HG02571 (cell line): ENCODE results near the gene ZNF385B.
"Not testable (repeated sequence)": the region's sequence is repeated elsewhere in the genome, so short reads cannot be mapped to it uniquely, and the experiment has no call there.

Source experiments
- ATAC-seq: cut with Tn5 transposase; IDR thresholded peaks from one replicate; pipeline ENCODE4 v1.9.1; 2021; ENCODE audit warnings: mild to moderate bottlenecking, moderate library complexity; ENCODE audit not compliant: unreplicated experiment

Gene ZNF385B

DNA sequence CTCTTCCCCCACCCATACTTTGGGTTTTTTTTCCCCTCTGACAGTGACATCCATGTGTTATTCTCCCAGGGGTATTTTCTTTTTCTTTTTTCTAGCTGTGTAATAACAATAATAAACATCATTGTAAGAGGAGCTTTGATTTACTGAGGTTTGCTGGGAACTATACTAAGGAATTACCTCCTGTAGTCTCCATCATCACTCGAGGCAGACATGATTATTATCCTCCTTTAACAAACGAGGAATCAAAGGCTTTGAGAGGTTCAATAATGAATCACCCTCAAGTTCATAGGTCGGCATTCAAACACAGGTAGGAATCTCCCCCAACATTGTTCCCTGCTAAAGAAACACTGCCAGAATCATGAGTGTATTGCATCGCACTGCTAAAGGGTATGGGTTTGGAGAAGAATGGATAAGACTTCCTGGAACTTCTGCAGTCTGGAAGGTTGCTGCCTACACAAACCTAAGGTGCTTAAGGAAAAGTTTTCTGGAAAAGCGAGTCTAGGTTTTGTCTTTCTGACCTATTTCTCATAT is 336.5 kb downstream of the ZNF385B start:
- ATAC-seq, result no peak

DNA sequence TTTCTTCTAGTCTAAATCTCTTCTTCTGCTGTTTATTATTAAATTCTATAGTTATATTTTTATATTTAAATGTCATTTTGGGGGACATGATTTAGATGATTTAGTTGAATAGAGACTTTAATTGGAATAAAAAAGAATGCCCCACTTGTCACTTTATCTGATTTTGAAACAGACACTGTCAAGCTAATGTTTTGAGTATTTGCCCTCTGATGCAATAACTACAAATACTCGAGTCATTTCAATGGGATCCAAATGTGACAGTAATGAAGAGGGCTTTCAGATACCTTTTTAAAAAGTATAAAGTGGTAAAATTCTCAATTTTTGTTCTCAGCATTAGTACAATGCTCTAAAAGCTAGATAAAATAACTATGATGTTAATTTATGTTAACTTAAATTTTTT is 339.5 kb downstream of the ZNF385B start:
- no peak for ATAC-seq

DNA sequence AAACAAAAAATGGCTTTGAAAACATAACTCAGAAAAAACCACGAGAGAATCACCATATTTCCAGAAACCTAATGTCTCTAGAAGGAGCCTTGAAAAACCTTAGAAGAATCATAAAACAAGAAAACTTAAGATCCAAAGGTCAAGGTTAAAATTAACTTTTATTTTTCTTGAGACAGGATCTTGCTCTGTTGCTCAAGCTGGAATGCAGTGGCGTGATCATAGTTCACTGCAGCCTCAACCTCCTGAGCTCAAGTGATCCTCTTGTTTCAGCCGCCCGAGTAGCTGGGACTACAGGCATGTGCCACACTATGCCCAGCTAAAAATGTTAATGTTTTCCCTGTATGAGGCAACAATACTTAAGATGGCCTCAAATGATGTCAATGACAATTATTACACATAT is 342.6 kb downstream of the ZNF385B start:
- ATAC-seq, result no peak

DNA sequence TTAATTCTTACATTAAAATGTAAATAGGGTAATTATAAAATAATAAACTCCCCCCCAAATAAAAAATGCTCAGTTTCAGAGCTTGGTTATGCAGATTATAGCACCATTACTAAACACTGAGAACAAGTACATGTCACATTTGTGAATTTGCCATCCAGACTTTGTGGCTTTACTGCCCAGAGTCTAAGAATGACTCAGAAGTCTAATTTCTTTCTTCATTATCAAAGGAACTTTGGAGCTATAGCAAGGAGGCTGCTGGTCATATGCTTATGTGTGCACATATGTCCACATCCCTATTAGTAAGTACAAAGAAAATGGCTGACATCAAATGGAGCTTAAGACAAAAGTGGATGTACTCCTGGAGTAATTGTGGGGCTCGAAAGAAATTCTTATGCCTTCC is 348.2 kb downstream of the ZNF385B start:
- no peak for ATAC-seq

DNA sequence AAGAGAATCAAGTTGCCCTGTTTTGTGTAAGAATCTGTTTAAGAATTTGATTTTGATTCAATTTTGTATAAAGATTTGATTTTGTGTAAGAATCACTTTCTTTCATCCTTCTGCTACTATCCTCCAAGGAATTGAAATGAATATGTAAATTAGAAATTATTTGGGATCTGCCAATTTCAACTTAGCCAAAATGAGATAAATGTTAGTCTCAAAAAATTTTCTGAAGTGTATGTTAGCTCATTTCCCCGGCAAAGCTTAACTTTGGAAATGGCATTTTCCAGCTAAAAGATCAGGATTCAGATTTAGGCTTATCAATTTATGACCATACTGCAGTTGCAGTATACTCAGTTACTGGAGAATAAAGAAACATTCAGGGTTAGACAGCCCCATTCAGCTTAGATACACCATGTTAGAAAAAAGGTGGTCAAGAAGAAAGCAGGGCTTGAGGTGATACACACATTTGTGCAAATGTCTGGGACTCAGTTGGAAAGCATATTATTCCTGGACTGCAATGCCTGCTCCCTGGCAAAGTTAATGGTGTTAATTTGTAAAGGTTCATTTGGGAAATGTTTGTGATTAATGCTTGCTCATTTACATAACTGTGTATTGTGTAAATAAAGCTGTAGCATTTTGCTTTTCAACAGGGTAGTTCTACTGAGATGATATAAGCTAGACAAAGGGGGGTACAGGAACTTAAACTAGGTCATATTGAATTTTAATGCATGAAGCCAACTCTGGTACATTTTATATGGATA is 349.0 kb downstream of the ZNF385B start:
- ATAC-seq, result no peak

DNA sequence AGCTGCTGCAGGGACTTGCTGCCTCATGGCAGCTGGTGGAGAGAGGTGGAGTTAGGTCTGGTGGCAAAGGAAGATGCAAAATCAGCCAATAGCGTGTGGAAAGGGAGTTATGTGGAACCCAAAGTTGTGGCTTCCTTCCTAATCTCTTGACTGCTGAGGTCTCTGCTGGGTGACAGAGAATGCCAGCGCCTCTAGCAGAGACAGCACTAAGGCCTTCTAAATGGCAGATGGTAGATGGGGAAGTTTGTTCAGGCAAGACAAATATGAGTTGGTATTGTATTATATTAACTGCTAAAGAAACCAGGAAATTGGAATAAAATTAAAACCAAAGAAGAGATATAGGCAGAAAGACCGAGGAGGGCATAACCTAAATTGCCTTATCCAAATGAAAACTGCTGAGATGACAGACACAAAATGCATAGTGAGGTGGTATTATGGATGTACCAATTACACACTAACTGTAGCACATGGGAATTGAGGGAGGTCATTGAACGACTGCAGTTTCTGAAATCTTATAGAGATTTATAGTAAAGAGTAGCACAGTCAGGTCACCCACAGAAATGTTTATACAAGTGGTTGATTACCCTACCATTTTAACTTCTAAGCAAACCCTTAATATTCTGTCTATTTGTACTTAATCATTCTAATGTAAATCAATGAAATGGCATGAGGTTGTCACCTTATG is 350.2 kb downstream of the ZNF385B start:
- no peak for ATAC-seq

GRCh38 chr2:179495315-179495714 is 366.1 kb downstream of the ZNF385B start:
- ATAC-seq, result no peak

GRCh38 chr2:179488563-179488962 is 372.8 kb downstream of the ZNF385B start:
- ATAC-seq, result no peak

DNA sequence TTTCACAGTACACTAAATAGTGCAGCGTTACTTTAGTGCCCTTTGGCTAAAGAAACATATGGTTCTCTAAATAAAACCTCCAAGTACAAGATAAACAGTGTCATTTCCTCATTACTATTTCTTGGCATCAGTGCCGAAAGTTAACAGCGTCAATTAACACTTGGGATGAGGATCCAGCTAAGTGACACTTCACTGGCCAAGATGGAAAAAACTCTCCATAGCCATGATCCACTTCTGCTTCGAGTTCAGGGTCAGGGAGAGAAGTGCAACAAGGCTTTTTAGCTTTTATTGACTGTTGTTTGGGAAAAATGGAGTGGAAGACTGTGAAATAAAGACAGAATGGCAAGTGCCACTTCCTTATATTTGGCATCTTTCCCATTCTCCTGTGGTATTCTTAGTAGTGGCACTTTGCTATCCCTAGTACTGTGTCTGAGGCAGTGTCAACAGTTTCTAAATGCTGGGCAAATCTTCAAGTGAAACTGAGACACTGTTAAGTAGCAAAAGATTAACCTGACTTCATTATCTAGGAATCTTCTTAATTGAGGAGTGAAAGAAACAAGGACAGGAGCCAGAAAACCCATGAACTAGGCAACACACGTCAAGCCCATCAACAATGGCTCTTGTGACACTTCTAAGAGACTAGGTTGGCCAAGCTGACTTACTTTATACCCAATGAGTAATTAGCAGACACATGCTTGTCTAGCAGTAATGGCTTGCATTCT is 374.2 kb downstream of the ZNF385B start:
- no peak for ATAC-seq

DNA sequence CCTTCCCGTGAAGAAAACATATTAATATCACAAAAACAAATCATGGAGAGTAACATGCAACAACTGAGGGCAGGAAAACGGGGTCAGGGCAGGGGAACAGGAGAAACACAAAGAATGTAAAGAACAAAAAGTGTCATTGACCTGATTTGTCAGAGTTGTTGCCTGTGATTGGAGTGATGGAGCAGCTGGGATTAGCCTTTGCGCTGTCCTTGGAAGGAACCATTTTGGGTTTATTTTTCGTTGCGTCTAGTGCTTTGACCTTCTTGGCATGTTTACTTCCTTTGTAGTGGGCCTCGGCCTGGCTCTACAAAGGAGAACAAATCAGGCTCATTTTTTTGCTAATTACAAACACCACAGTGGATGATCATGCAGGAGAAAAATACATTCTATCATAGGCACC is 378.3 kb downstream of the ZNF385B start:
- ATAC-seq, result no peak

GRCh38 chr2:179479947-179480346 is 381.5 kb downstream of the ZNF385B start:
- ATAC-seq, result no peak

DNA sequence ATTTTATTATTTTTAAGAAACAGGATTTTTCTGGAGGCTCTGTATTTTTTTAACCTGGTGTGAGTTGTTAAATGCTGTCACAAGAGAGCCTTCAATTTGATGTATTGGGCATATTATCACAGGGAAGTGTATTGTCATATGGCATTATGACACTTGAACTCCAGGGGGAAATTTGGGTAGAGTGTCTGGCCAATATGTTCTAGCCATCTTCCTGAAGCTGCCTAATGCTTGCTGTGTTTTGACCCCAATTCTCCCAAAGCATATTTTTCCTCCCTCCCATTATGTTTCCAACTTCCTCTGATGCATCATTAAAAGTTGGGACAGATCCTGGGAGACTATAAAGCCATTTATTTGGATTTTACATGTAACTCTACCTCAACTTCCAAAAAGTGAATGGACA is 382.6 kb downstream of the ZNF385B start:
- ATAC-seq, result no peak

DNA sequence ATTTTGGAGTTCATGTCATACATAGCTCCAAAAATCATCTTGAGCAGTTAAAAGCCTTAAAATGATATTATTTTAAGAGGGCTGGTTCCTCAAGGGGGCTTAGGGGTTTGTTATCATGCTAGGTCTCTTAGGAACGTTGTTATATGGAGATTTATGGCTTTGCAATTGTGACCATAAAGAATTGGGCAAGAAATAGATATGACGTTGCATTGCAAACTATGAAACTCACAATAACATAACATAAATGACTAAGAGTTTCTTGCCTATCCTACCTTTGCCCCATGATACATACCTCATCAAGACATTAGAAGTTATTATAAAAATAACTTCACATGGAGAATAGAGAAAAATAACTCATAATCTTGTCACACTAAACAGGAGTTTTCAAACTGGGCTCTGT is 390.4 kb downstream of the ZNF385B start:
- ATAC-seq, result no peak

DNA sequence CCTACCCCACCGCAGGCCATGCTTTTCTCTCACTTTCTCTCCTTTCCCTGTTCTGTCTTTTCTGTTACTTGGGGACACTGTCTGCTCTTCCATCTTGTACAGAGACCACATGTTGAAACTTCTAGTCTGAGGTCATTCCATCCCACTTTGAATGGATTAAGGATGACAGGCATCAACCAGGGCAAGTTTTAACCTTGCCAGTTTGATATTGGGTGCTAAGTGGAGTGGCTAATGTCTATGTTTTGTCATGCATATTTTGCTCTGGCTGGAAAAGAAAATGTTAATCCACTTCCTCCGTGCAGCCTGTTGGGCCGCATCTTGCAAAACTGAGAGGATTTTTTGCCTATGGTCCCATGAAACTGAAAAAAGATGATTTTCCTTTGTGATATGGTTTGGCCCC is 391.3 kb downstream of the ZNF385B start:
- ATAC-seq, result no peak

DNA sequence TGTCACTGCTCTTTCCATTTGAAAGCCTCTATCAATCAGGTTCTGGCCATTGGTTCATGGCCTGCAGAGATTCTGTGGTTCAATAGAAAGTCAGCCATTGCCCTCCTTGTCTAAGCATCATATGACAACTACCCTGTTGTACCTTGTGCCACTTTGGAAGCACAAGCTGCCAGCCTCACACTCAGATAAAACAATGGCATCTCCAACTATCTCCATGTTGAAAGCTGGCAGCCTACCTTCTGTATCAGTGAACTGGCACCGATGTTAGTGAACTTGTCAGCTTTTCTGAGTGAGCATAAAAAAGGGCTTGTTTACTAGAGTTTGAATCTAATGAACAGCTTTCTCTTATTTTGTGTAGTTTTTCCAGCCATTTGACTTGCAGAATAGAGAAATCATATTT is 393.5 kb downstream of the ZNF385B start:
- ATAC-seq, result no peak

GRCh38 chr2:179467111-179467510 is 394.3 kb downstream of the ZNF385B start:
- no peak for ATAC-seq

- no peak for ATAC-seq
Measured at GRCh38 chr2:179461420-179461819, 400.0 kb downstream of the ZNF385B start.

DNA sequence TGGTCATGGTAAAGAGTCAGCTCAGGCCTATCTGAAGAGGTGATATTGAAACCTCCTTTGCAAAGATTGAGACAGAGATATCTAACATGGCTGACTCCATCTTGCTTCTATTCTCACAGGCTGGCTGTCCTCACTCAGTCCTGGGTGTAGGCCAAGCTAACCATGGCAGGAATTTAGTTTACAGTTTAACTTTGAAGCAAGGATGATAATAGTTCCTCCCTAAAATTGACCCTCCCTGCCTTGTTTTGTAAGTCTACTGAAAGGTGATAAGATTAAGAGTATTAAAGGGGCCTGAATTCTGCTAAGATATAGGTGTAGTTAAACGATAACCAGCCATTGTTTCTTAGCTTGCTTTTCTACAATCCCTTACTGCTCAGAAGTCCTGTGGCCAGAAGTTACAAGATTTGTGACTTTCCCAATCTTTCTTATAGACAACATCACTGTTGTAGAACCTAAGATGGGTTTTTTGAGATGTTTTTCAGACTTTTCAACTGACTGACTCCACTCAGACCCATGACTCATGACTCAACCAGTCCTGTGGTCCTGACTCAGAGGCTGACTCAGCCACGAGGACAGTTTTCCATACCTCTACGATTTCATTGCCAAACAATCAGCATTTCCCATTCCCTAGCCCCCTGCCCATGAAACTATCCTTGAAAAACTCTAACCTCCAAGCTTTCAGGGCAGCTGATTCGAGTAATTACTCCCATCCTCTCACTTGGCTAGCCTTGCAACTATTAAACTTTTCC is 401.1 kb downstream of the ZNF385B start:
- no peak for ATAC-seq

GRCh38 chr2:179458113-179458512 is 403.3 kb downstream of the ZNF385B start:
- ATAC-seq, result not testable (repeated sequence)

- ATAC-seq, result no peak
Measured at GRCh38 chr2:179455824-179456223, 405.6 kb downstream of the ZNF385B start.

DNA sequence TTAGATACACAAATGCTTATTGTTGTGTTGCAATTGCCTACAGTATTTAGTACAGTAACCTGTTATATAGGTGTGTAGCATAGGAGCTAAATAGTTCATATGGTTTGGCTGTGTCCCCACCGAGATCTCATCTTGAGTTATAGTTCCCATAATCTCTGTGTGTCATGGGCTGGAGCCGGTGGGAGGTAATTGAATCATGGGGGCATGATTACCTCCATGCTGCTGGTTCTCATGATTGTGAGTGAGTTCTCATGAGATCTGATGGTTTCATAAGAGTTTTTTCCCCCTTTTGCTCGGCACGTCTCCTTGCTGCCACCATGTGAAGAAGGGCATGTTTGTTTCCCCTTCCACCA is 406.3 kb downstream of the ZNF385B start:
- no peak for ATAC-seq
